IMR-90 (cell line): ENCODE results near the gene TNS3. TPM values are rescaled to one million over a fixed set of nuclear protein-coding genes. Genes with fewer than 3 reads are reported as not detected.

Source experiments
- ATAC-seq: fragments of 200-7000 bp; cut with Tn5 transposase; 2 replicates; pipeline ENCODE4 v1.9.1; 2020; ENCODE audit warnings: low read depth, mild to moderate bottlenecking, moderate library complexity
- BruUV-seq: library from RNA; stranded (reverse); fragments of 400-500 nt; replicated peaks from 2 replicates; lab custom pipeline; 2021; lab: Mats Ljungman, UMichigan
- CTCF ChIA-PET: fragments of 300-600 bp; formaldehyde crosslinking; extraction: SDS; loops from one replicate; lab custom pipeline; 2021; ENCODE audit warnings: antibody characterized with exemption; lab: Yijun Ruan, JAX
- POLR2A ChIA-PET: fragments of 300-600 bp; sonication (Branson Sonifier 250); formaldehyde crosslinking; loops from one replicate; lab custom pipeline; 2022; ENCODE audit warnings: antibody characterized with exemption; ENCODE audit not compliant: unreplicated experiment; lab: Charles Lee
- DNase-seq: peaks from one replicate; pipeline ENCODE4 v3.0.0; 2013
- H2AFZ ChIP-seq: replicated peaks from 2 replicates; pipeline ENCODE3; 2013; ENCODE audit warnings: low read length, mild to moderate bottlenecking; ENCODE audit not compliant: poor library complexity
- H2AK5ac ChIP-seq: 2 replicates; pipeline ENCODE4 v1.6.1; 2013; ENCODE audit warnings: low read depth, low read length, inconsistent platforms
- H2AK9ac ChIP-seq: replicated peaks from 2 replicates; pipeline ENCODE3; 2013; ENCODE audit warnings: mild to moderate bottlenecking, low read depth, low read length, moderate library complexity; ENCODE audit not compliant: poor library complexity
- H2BK120ac ChIP-seq: 2 replicates; pipeline ENCODE4 v1.6.1; 2013; ENCODE audit warnings: low read depth, low read length, inconsistent platforms
- H2BK15ac ChIP-seq: 3 replicates; pipeline ENCODE4 v1.6.1; 2013; ENCODE audit warnings: low read depth, low read length, inconsistent platforms
- H2BK20ac ChIP-seq: 2 replicates; pipeline ENCODE4 v1.6.1; 2013; ENCODE audit warnings: low read depth, mild to moderate bottlenecking, inconsistent platforms, low read length, moderate library complexity
- H2BK5ac ChIP-seq: 2 replicates; pipeline ENCODE4 v1.6.1; 2013; ENCODE audit warnings: mild to moderate bottlenecking, low read depth, low read length, inconsistent platforms; ENCODE audit not compliant: poor library complexity, severe bottlenecking
- H3K14ac ChIP-seq: replicated peaks from 2 replicates; pipeline ENCODE4 v1.6.1; 2013; ENCODE audit warnings: low read depth, low read length, inconsistent platforms
- H3K18ac ChIP-seq: 2 replicates; pipeline ENCODE4 v1.6.1; 2013; ENCODE audit warnings: low read depth, low read length, control low read depth
- H3K23ac ChIP-seq: 2 replicates; pipeline ENCODE4 v1.6.1; 2013; ENCODE audit warnings: low read depth, low read length, inconsistent platforms
- H3K27ac ChIP-seq: 2 replicates; pipeline ENCODE4 v1.5.1; 2013; ENCODE audit warnings: mild to moderate bottlenecking, control low read depth, low read length; ENCODE audit not compliant: insufficient read depth
- H3K27me3 ChIP-seq: 2 replicates; pipeline ENCODE4 v1.6.1; 2013; ENCODE audit warnings: low read length; ENCODE audit not compliant: control insufficient read depth, insufficient read depth
- H3K36me3 ChIP-seq: 2 replicates; pipeline ENCODE4 v1.6.1; 2013; ENCODE audit warnings: low read length, mixed read lengths; ENCODE audit not compliant: control insufficient read depth, insufficient read depth
- H3K4ac ChIP-seq: 2 replicates; pipeline ENCODE4 v1.6.1; 2013; ENCODE audit warnings: low read depth, low read length, inconsistent platforms
- H3K4me1 ChIP-seq: 2 replicates; pipeline ENCODE4 v1.6.1; 2013; ENCODE audit warnings: low read length, mixed read lengths; ENCODE audit not compliant: control insufficient read depth, insufficient read depth
- H3K4me2 ChIP-seq: 2 replicates; pipeline ENCODE4 v1.6.1; 2013; ENCODE audit warnings: low read depth, mild to moderate bottlenecking, control low read depth, low read length, moderate library complexity
- H3K4me3 ChIP-seq: 2 replicates; pipeline ENCODE4 v1.5.1; 2013; ENCODE audit warnings: low read depth, mild to moderate bottlenecking, control low read depth, low read length, moderate library complexity; ENCODE audit not compliant: insufficient read depth
- H3K56ac ChIP-seq: 2 replicates; pipeline ENCODE4 v1.6.1; 2013; ENCODE audit warnings: low read length, inconsistent platforms; ENCODE audit not compliant: insufficient read depth; ENCODE audit errors: extremely low read depth
- H3K79me1 ChIP-seq, 2 experiments: 2 replicates each; pipeline ENCODE4 v1.6.1; 2013; ENCODE audit warnings: low read length in 2 of 2, inconsistent platforms in 1 of 2, low read depth in 1 of 2
- H3K9ac ChIP-seq: 2 replicates; pipeline ENCODE4 v1.6.1; 2013; ENCODE audit warnings: low read depth, low read length, control low read depth
- H3K9me1 ChIP-seq: 2 replicates; pipeline ENCODE4 v1.6.1; 2013; ENCODE audit warnings: low read length, inconsistent platforms; ENCODE audit not compliant: insufficient read depth
- H3K9me3 ChIP-seq: 2 replicates; pipeline ENCODE4 v1.6.1; 2013; ENCODE audit warnings: low read length; ENCODE audit not compliant: control insufficient read depth, insufficient read depth
- H4K20me1 ChIP-seq: 2 replicates; pipeline ENCODE4 v1.6.1; 2013; ENCODE audit warnings: low read length, inconsistent platforms; ENCODE audit not compliant: insufficient read depth
- H4K5ac ChIP-seq: 2 replicates; pipeline ENCODE4 v1.6.1; 2013; ENCODE audit warnings: mild to moderate bottlenecking, low read depth, low read length, control low read depth
- H4K8ac ChIP-seq, 2 experiments: 2 replicates each; pipeline ENCODE4 v1.6.1; 2013; ENCODE audit warnings: low read depth in 2 of 2, low read length in 2 of 2, control low read depth in 1 of 2, inconsistent platforms in 1 of 2
- H4K91ac ChIP-seq: 2 replicates; pipeline ENCODE4 v1.6.1; 2013; ENCODE audit warnings: low read depth, low read length, inconsistent platforms; ENCODE audit not compliant: insufficient read depth
- CEBPB ChIP-seq: IDR thresholded peaks from 2 replicates; pipeline ENCODE4 v1.6.1; 2012; ENCODE audit warnings: low read depth, low read length, improper control_type of control experiment
- FOS ChIP-seq: fragments of 150-350 bp; IDR thresholded peaks from 2 replicates; pipeline ENCODE4 v1.6.1; 2016; ENCODE audit warnings: low read depth, low read length
- MAFK ChIP-seq: IDR thresholded peaks from 2 replicates; pipeline ENCODE4 v1.6.1; 2012; ENCODE audit warnings: low read depth, low read length, improper control_type of control experiment
- MAZ ChIP-seq: IDR thresholded peaks from 2 replicates; pipeline ENCODE4 v1.6.1; 2012; ENCODE audit warnings: low read depth, mild to moderate bottlenecking, low read length, improper control_type of control experiment, moderate library complexity, borderline replicate concordance
- MXI1 ChIP-seq: IDR thresholded peaks from 2 replicates; pipeline ENCODE4 v1.6.1; 2012; ENCODE audit warnings: low read depth, mild to moderate bottlenecking, low read length, moderate library complexity, borderline replicate concordance
- NFE2L2 ChIP-seq: fragments of 150-350 bp; IDR thresholded peaks from 2 replicates; pipeline ENCODE4 v1.6.1; 2016; ENCODE audit warnings: low read depth, mild to moderate bottlenecking, low read length
- RAD21 ChIP-seq: IDR thresholded peaks from 2 replicates; pipeline ENCODE4 v1.6.1; 2012; ENCODE audit warnings: low read length, improper control_type of control experiment
- RFX5 ChIP-seq: IDR thresholded peaks from 2 replicates; pipeline ENCODE4 v1.8.0; 2012; ENCODE audit warnings: low read depth, mild to moderate bottlenecking, low read length, moderate library complexity
- USF2 ChIP-seq: fragments of 150-350 bp; IDR thresholded peaks from 2 replicates; pipeline ENCODE4 v1.6.1; 2017; ENCODE audit warnings: mild to moderate bottlenecking, antibody characterized with exemption, low read length, low read depth
- WGBS, 2 experiments: methylation state at CpG; one replicate each; pipeline versions ENCODE4 v1.1.5 to v1.1.7; 2013; ENCODE audit warnings: missing lambda C conversion rate in 2 of 2; ENCODE audit not compliant: insufficient read length in 1 of 2; ENCODE audit errors: extremely low coverage in 2 of 2; 5-methylcytosine and 5-hydroxymethylcytosine counted together
- dilution Hi-C: fragments of 300-500 bp; cut with HindIII; formaldehyde crosslinking; loops from one replicate; pipeline ENCODE4 v1.14.3; 2018; ENCODE audit warnings: low sequenced_read_pairs; ENCODE audit not compliant: unreplicated experiment
- in situ Hi-C: fragments of 300-500 bp; cut with MboI; formaldehyde crosslinking; loops from 3 replicates; pipeline ENCODE4 v1.14.3; 2019; ENCODE audit warnings: low sequenced_read_pairs, inconsistent platforms, mixed read lengths
- intact Hi-C: fragments of 100-400 bp; cut with micrococcal nuclease; formaldehyde crosslinking; loops from 2 replicates; pipeline ENCODE4 v1.10.0; 2022
- polyA plus RNA-seq, 3 experiments: library from polyadenylated mRNA; depleted of rRNA; stranded (reverse); fragments of >200 nt; gene quantifications; 2 replicates each; pipeline ENCODE4 v1.2.3, GENCODE V29; 2012; ENCODE audit warnings: low replicate concordance in 1 of 3
- total RNA-seq: library from RNA; depleted of rRNA; stranded (reverse); fragments of >200 nt; gene quantifications from 2 replicates; pipeline ENCODE4 v1.2.3, GENCODE V29; 2012
- TF ChIP-seq, protein P1 (sequence below): fragments of 150-350 bp; IDR thresholded peaks from 2 replicates; pipeline ENCODE4 v1.6.1; 2016; ENCODE audit warnings: low read depth, mild to moderate bottlenecking, low read length, moderate library complexity, borderline replicate concordance

Gene TNS3
- total and polyA plus RNA-seq, 2 of the 4 experiments (the other 2 are of a cell fraction), result 64.3 to 79.2 TPM

GRCh38 chr7:47325337-47325736, 256.6 kb downstream of the TNS3 start:
- Histone ChIP-seq H2BK20ac (no peak overlapping the region), H4K91ac (no peak overlapping the region), H4K5ac (peak overlapping the region; percentile 15; the same call in 1 of the 2 replicates), H3K9ac (no peak overlapping the region; the same call in 1 of the 2 replicates), H3K23ac (peak overlapping the region; percentile 77; the same call in 1 of the 2 replicates), H3K4me2 (no peak overlapping the region), H3K4ac (peak overlapping the region; percentile 7; the same call in 1 of the 2 replicates), H3K36me3 (peaks cover 23% of the 10 kb centered on the region), H3K18ac (peak overlapping the region; percentile 21; the same call in 1 of the 2 replicates), H3K14ac (peak overlapping the region; percentile 8), H4K8ac (peak overlapping the region in 1 of 2 experiments; percentile 44; a peak in 2 of 4 replicates), H2AK5ac (peak overlapping the region; percentile 25; the same call in 1 of the 2 replicates), H2BK15ac (0 out of 3 replicates have a peak overlapping the region, but pooled peaks have one; percentile 18), H4K20me1 (peaks cover 31% of the 10 kb centered on the region), H3K4me3 (no peak overlapping the region), H3K56ac (no peak overlapping the region), H3K27ac (no peak overlapping the region), H3K9me1 (peaks cover 34% of the 10 kb centered on the region), H3K9me3 (peaks cover 5% of the 10 kb centered on the region), H2BK5ac (peak overlapping the region; percentile 53), H2AFZ (no peak overlapping the region), H2BK120ac (0 out of 2 replicates have a peak overlapping the region, but pooled peaks have one; percentile 21), H2AK9ac (no peak overlapping the region), H3K4me1 (peaks cover 38% of the 10 kb centered on the region), H3K27me3 (no peaks in the 10 kb centered on the region), H3K79me1 (peaks cover 33 to 84% of the 10 kb centered on the region in 2 experiments)
- intact Hi-C loops (loop anchor here (5.0 kb wide), 1 partner anchor 37 kb away; no protein-coding TSS in a partner anchor), dilution Hi-C loops (no loop called here), in situ Hi-C loops (no loop called here)
- DNase-seq, result no peak
- WGBS, 2 experiments, result 100% methylated on average over 1 of the region's 6 CpGs; no CpG with 5 or more reads in 1 of the 2 experiments
- ChIA-PET POLR2A (no interaction called here), CTCF (interaction anchor here (0.5 to 1.0 kb wide), 3 partner anchors 10 to 1661 kb away, joined by 3 to 7 read pairs (median 3); no protein-coding TSS in a partner anchor)
- BruUV-seq, result no TSS peak
- ATAC-seq, result no peak
- TF ChIP-seq, protein P1, sequence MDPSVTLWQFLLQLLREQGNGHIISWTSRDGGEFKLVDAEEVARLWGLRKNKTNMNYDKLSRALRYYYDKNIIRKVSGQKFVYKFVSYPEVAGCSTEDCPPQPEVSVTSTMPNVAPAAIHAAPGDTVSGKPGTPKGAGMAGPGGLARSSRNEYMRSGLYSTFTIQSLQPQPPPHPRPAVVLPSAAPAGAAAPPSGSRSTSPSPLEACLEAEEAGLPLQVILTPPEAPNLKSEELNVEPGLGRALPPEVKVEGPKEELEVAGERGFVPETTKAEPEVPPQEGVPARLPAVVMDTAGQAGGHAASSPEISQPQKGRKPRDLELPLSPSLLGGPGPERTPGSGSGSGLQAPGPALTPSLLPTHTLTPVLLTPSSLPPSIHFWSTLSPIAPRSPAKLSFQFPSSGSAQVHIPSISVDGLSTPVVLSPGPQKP, result no peak
- TF ChIP-seq MXI1, result no peak
- TF ChIP-seq USF2, result no peak
- no peak for TF ChIP-seq FOS
- no peak for TF ChIP-seq MAFK
- no peak for TF ChIP-seq MAZ
- TF ChIP-seq CEBPB, result no peak
- no peak for TF ChIP-seq NFE2L2
- no peak for TF ChIP-seq RAD21
- no peak for TF ChIP-seq RFX5
